HCT116 (cell line): Measurements from ENCODE around the gene PARM1. TPM values are rescaled to one million over a fixed set of nuclear protein-coding genes. Genes with fewer than 3 reads are reported as not detected.
A peak's percentile ranks its signal among the peaks of the same experiment; 100 is the strongest.

Source experiments
- ATAC-seq: fragments of 200-7000 bp; cut with Tn5 transposase; 2 replicates; pipeline ENCODE4 v1.9.1; 2020; ENCODE audit warnings: mild to moderate bottlenecking, moderate library complexity
- Bru-seq: library from RNA; stranded (reverse); fragments of 400-500 nt; gene quantifications from one replicate; lab custom pipeline; 2021; lab: Mats Ljungman, UMichigan
- BruChase-seq, 2 experiments: library from RNA; stranded (reverse); fragments of 400-500 nt; gene quantifications; one replicate each; lab custom pipeline; 2021; lab: Mats Ljungman, UMichigan
- BruUV-seq: library from RNA; stranded (reverse); fragments of 400-500 nt; replicated peaks from 2 replicates; lab custom pipeline; 2021; lab: Mats Ljungman, UMichigan
- CTCF ChIA-PET: fragments of 300-600 bp; sonication (Branson Sonifier 250); formaldehyde crosslinking; loops from one replicate; lab custom pipeline; 2021; ENCODE audit warnings: antibody characterized with exemption; lab: Charles Lee
- POLR2A ChIA-PET: fragments of 300-600, 350-600 bp; sonication (Branson Sonifier 250); formaldehyde crosslinking; loops from one replicate; lab custom pipeline; 2021; ENCODE audit warnings: antibody characterized with exemption; lab: Charles Lee
- RAD21 ChIA-PET, 2 experiments: fragments of 300-600 bp; sonication (Branson Sonifier 250); formaldehyde crosslinking; loops; one replicate each; lab custom pipeline; 2023; ENCODE audit warnings: low total read pairs in 2 of 2; ENCODE audit not compliant: uncharacterized antibody in 2 of 2, unreplicated experiment in 2 of 2, low non-redundant PET in 1 of 2; lab: Charles Lee
- DNase-seq: peaks from one replicate; pipeline ENCODE4 v3.0.0-alpha.2; 2010; ENCODE audit warnings: low read depth, low spot score
- H2AFZ ChIP-seq: fragments of 200-600 bp; shearing (Covaris generic), sonication (generic); 2 replicates; pipeline ENCODE4 v1.6.1; 2017; ENCODE audit warnings: low read depth, mixed run types, mixed read lengths, antibody characterized with exemption, low read length; ENCODE audit not compliant: poor library complexity, severe bottlenecking
- H3K27ac ChIP-seq: 2 replicates; pipeline ENCODE4 v1.5.1; 2012; ENCODE audit warnings: low read depth, low read length
- H3K27me3 ChIP-seq: fragments of 200-600 bp; sonication (generic); 2 replicates; pipeline ENCODE4 v1.6.1; 2016; ENCODE audit warnings: mixed run types, low read length, mixed read lengths; ENCODE audit not compliant: insufficient read depth
- H3K36me3 ChIP-seq, 2 experiments: fragments of 200-500 bp in 1 of 2; fragments of 200-600 bp in 1 of 2; sonication (Bioruptor generic) in 1 of 2; sonication (generic) in 1 of 2; 2 replicates each; pipeline versions ENCODE4 v1.5.1 to v1.6.1; 2014 to 2016; ENCODE audit warnings: low read length in 2 of 2, inconsistent platforms in 1 of 2, mixed read lengths in 1 of 2, mixed run types in 1 of 2; ENCODE audit not compliant: insufficient read depth in 2 of 2, control insufficient read depth in 1 of 2
- H3K4me1 ChIP-seq, 2 experiments: fragments of 200-600 bp in 1 of 2; sonication (generic) in 1 of 2; 2 replicates each; pipeline versions ENCODE4 v1.5.1 to v1.6.1; 2012 to 2017; ENCODE audit warnings: low read length in 2 of 2, inconsistent platforms in 1 of 2, mild to moderate bottlenecking in 1 of 2, mixed read lengths in 1 of 2, mixed run types in 1 of 2, moderate library complexity in 1 of 2; ENCODE audit not compliant: insufficient read depth in 2 of 2, control insufficient read depth in 1 of 2
- H3K4me2 ChIP-seq: fragments of 200-600 bp; sonication (generic); 2 replicates; pipeline ENCODE4 v1.6.1; 2017; ENCODE audit warnings: mixed run types, low read length, mixed read lengths
- H3K4me3 ChIP-seq, 2 experiments: fragments of 200-600 bp in 1 of 2; sonication (generic) in 1 of 2; replicated peaks in 1 of 2; 2 replicates each; pipeline ENCODE4 v1.5.1; 2011 to 2016; ENCODE audit warnings: low read length in 2 of 2, control low read depth in 1 of 2, low read depth in 1 of 2, mild to moderate bottlenecking in 1 of 2, mixed read lengths in 1 of 2, mixed run types in 1 of 2
- H3K79me2 ChIP-seq: fragments of 200-600 bp; sonication (generic); 2 replicates; pipeline ENCODE4 v1.6.1; 2017; ENCODE audit warnings: mild to moderate bottlenecking, mixed run types, low read length, moderate library complexity, mixed read lengths; ENCODE audit not compliant: insufficient read depth
- H3K9ac ChIP-seq: fragments of 200-600 bp; sonication (generic); 2 replicates; pipeline ENCODE4 v1.6.1; 2016; ENCODE audit warnings: low read length, mixed read lengths
- H3K9me2 ChIP-seq: fragments of 200-600 bp; sonication (generic), shearing (Covaris generic); 2 replicates; pipeline ENCODE4 v1.6.1; 2017; ENCODE audit warnings: mixed run types, mild to moderate bottlenecking, moderate library complexity; ENCODE audit not compliant: insufficient read depth
- H3K9me3 ChIP-seq, 2 experiments: fragments of 200-500 bp in 1 of 2; fragments of 200-600 bp in 1 of 2; sonication (Bioruptor generic) in 1 of 2; sonication (generic) in 1 of 2; 2 replicates each; pipeline ENCODE4 v1.6.1; 2014 to 2017; ENCODE audit warnings: low read length in 2 of 2, mixed read lengths in 2 of 2, inconsistent platforms in 1 of 2, low read depth in 1 of 2, mild to moderate bottlenecking in 1 of 2, mixed run types in 1 of 2, moderate library complexity in 1 of 2; ENCODE audit not compliant: control insufficient read depth in 1 of 2, insufficient read depth in 1 of 2
- H4K20me1 ChIP-seq: fragments of 200-600 bp; sonication (generic), shearing (Covaris generic); 2 replicates; pipeline ENCODE4 v1.6.1; 2017; ENCODE audit warnings: mixed run types, mild to moderate bottlenecking, moderate library complexity; ENCODE audit not compliant: insufficient read depth
- ATF3 ChIP-seq: IDR thresholded peaks from 2 replicates; pipeline ENCODE4 v1.6.1; 2012
- CEBPB ChIP-seq: IDR thresholded peaks from 2 replicates; pipeline ENCODE4 v1.6.1; 2012; ENCODE audit warnings: low read depth
- EGR1 ChIP-seq: IDR thresholded peaks from 2 replicates; pipeline ENCODE4 v1.6.1; 2012; ENCODE audit warnings: low read depth
- ELF1 ChIP-seq: IDR thresholded peaks from 2 replicates; pipeline ENCODE4 v1.6.1; 2012; ENCODE audit warnings: low read depth, borderline replicate concordance
- EZH2 ChIP-seq: fragments of 200-600 bp; sonication (generic); IDR thresholded peaks from 2 replicates; pipeline ENCODE4 v1.6.1; 2017; ENCODE audit warnings: antibody characterized with exemption, mixed run types
- EZH2phosphoT487 ChIP-seq: fragments of 200-600 bp; IDR thresholded peaks from 2 replicates; pipeline ENCODE4 v1.6.1; 2018; ENCODE audit warnings: antibody characterized with exemption, borderline replicate concordance
- FOSL1 ChIP-seq: IDR thresholded peaks from 2 replicates; pipeline ENCODE4 v1.6.1; 2012; ENCODE audit warnings: low read depth
- JUND ChIP-seq: IDR thresholded peaks from 2 replicates; pipeline ENCODE4 v1.6.1; 2012
- MAX ChIP-seq: IDR thresholded peaks from 2 replicates; pipeline ENCODE4 v1.6.1; 2012
- POLR2AphosphoS5 ChIP-seq: IDR thresholded peaks from 2 replicates; pipeline ENCODE4 v1.6.1; 2011; ENCODE audit warnings: mild to moderate bottlenecking, low read depth, low read length, moderate library complexity
- RAD21 ChIP-seq: IDR thresholded peaks from 2 replicates; pipeline ENCODE4 v1.6.1; 2012; ENCODE audit warnings: low read depth, mild to moderate bottlenecking
- REST ChIP-seq: IDR thresholded peaks from 2 replicates; pipeline ENCODE4 v1.6.1; 2012; ENCODE audit warnings: low read depth
- SIN3A ChIP-seq: IDR thresholded peaks from 2 replicates; pipeline ENCODE4 v1.6.1; 2012; ENCODE audit warnings: low read depth
- SP1 ChIP-seq: IDR thresholded peaks from 2 replicates; pipeline ENCODE4 v1.6.1; 2012; ENCODE audit warnings: low read depth
- SRF ChIP-seq: IDR thresholded peaks from 2 replicates; pipeline ENCODE4 v1.6.1; 2012; ENCODE audit warnings: low read depth
- TCF7L2 ChIP-seq: IDR thresholded peaks from 2 replicates; pipeline ENCODE4 v1.7.0; 2011; ENCODE audit warnings: borderline replicate concordance, inconsistent platforms; ENCODE audit not compliant: insufficient read depth, insufficient read length; ENCODE audit errors: extremely low read depth
- ZFX ChIP-seq: fragments of 450-650 bp; IDR thresholded peaks from 2 replicates; pipeline ENCODE4 v1.6.1; 2017
- ZNF274 ChIP-seq: fragments of 200-500 bp; sonication (Bioruptor generic); IDR thresholded peaks from 2 replicates; pipeline ENCODE4 v1.6.1; 2014; ENCODE audit warnings: mild to moderate bottlenecking, low read depth, low read length, inconsistent platforms
- intact Hi-C: fragments of 100-400 bp; cut with micrococcal nuclease; formaldehyde crosslinking; loops from 2 replicates; pipeline ENCODE4 v1.10.0; 2022
- long read RNA-seq: library from polyadenylated mRNA; unstranded; transcript quantifications from one replicate; pipeline ENCODE4 v2.0.0, GENCODE V29; 2021; ENCODE audit not compliant: unreplicated experiment
- polyA plus RNA-seq: library from polyadenylated mRNA; unstranded; fragments of >200 nt; gene quantifications from 2 replicates; pipeline ENCODE4 v1.2.1, GENCODE V29; 2012; ENCODE audit warnings: missing spikeins
- total RNA-seq: library from RNA; stranded (reverse); gene quantifications from one replicate; pipeline ENCODE4 v1.2.1, GENCODE V29; 2021; ENCODE audit not compliant: unreplicated experiment
- TF ChIP-seq, protein P1 (sequence below): IDR thresholded peaks from 2 replicates; pipeline ENCODE4 v1.6.1; 2011; ENCODE audit warnings: mild to moderate bottlenecking, low read length, moderate library complexity; ENCODE audit not compliant: insufficient replicate concordance; ENCODE audit errors: extremely low read depth

PARM1 gene, protein sequence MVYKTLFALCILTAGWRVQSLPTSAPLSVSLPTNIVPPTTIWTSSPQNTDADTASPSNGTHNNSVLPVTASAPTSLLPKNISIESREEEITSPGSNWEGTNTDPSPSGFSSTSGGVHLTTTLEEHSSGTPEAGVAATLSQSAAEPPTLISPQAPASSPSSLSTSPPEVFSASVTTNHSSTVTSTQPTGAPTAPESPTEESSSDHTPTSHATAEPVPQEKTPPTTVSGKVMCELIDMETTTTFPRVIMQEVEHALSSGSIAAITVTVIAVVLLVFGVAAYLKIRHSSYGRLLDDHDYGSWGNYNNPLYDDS
- total RNA-seq (11.7 TPM), Bru-seq, nascent RNA (percentile 53 among the genes with signal in this experiment), BruChase-seq, experiment 1, labeled RNA remaining after a 6-hour chase (percentile 56 among the genes with signal in this experiment), BruChase-seq, experiment 2, labeled RNA remaining after a 2-hour chase (percentile 46 among the genes with signal in this experiment)
- polyA plus RNA-seq, result 9.1 and 9.9 TPM in 2 replicates
- long read RNA-seq, full-length matches to known transcripts, result 17 of 28 reads
- long read RNA-seq, partial matches to known transcripts, result 1 of 28 reads
- long read RNA-seq, other reads (novel, unspliced or antisense), result 10 of 28 reads

DNA sequence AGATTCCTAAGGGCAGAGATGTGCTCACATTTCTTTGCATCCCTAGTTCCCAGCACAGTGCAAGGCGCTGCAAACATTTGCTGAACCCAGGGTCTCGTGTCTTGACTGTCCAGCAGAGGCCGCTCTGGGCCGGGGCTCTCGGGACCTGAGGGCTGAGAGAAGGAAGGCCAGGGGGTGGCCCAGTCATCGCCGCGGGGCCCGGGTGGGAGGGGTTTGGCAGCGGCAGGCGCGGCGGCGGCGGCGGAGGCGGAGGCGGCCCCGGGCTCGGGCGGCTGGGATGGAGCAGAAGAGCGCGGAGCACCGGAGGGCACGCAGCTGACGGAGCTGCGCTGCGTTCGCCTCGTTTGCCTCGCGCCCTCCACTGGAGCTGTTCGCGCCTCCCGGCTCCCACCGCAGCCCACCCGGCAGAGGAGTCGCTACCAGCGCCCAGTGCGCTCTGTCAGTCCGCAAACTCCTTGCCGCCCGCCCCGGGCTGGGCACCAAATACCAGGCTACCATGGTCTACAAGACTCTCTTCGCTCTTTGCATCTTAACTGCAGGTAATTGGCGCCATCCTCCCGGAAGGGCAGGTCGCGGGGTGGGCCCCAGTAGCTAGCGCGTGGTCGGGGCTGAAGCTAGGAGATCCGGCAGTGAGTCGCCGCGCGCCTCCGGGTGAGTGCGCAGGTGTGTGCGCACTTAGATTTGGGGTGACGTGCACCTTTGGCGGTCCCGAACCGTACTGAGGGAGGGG is at the start of gene PARM1:
PARM1 (plus strand) TSS at position 285 of the 730 bp plus-strand sequence; CDS start at position 497, 212 bp downstream.
- CTCF ChIA-PET, result interaction anchor here (0.7 to 2.5 kb wide), 13 partner anchors 11 to 791 kb away, joined by 3 to 9 read pairs (median 4); partner anchors contain the start of gene USO1
- no TSS peak for BruUV-seq
- POLR2A ChIA-PET, result no interaction called here
- TF ChIP-seq TCF7L2, result no peak
- no peak for TF ChIP-seq EZH2
- no peak for TF ChIP-seq ZNF274
- TF ChIP-seq REST, result no peak
- 0 out of 2 replicates have a peak, but pooled peaks have one; percentile 15 for TF ChIP-seq ZFX
- no peak for TF ChIP-seq FOSL1
- no peak; the same call in none of the 2 replicates for TF ChIP-seq POLR2AphosphoS5
- no peak for TF ChIP-seq ATF3
- TF ChIP-seq, protein P1, sequence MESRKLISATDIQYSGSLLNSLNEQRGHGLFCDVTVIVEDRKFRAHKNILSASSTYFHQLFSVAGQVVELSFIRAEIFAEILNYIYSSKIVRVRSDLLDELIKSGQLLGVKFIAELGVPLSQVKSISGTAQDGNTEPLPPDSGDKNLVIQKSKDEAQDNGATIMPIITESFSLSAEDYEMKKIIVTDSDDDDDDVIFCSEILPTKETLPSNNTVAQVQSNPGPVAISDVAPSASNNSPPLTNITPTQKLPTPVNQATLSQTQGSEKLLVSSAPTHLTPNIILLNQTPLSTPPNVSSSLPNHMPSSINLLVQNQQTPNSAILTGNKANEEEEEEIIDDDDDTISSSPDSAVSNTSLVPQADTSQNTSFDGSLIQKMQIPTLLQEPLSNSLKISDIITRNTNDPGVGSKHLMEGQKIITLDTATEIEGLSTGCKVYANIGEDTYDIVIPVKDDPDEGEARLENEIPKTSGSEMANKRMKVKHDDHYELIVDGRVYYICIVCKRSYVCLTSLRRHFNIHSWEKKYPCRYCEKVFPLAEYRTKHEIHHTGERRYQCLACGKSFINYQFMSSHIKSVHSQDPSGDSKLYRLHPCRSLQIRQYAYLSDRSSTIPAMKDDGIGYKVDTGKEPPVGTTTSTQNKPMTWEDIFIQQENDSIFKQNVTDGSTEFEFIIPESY, result no peak
- no peak for TF ChIP-seq SRF
- no peak for TF ChIP-seq SP1
- TF ChIP-seq CEBPB, result no peak
- no peak for TF ChIP-seq EZH2phosphoT487
- TF ChIP-seq RAD21, result peak; percentile 94
- TF ChIP-seq ELF1, result no peak
- peak; percentile 54 for TF ChIP-seq EGR1
- TF ChIP-seq SIN3A, result peak; percentile 18; the same call in 1 of the 2 replicates
- TF ChIP-seq JUND, result no peak
- TF ChIP-seq MAX, result peak; percentile 61

More for the DNA sequence above, at the start of gene PARM1:
- intact Hi-C loops, result loop anchor here (1.0 to 2.0 kb wide), 2 partner anchors 357 to 536 kb away; no protein-coding TSS in a partner anchor
- Histone ChIP-seq H3K9me2 (no peaks in the 10 kb centered on the region), H2AFZ (peak within 1 kb of the TSS; percentile 93), H3K4me3 (peak within 1 kb of the TSS; percentile 74 to 84), H3K4me1 (peaks cover 0 to 17% of the 10 kb centered on the region in 2 experiments; a peak in 1 of 4 replicates), H3K9me3 (no peaks in the 10 kb centered on the region), H3K79me2 (no peaks in the 10 kb centered on the region), H3K36me3 (no peaks in the 10 kb centered on the region), H3K9ac (peak within 1 kb of the TSS; percentile 66), H3K27me3 (no peaks in the 10 kb centered on the region), H3K4me2 (peak within 1 kb of the TSS; percentile 99), H3K27ac (peak within 1 kb of the TSS; percentile 30; the same call in 1 of the 2 replicates), H4K20me1 (no peaks in the 10 kb centered on the region)
- RAD21 ChIA-PET, result no interaction called here
- DNase-seq, result peak; percentile 81
- ATAC-seq, result peak; percentile 96
